HG03558 (cell line): ENCODE results near the gene EIF4E3.

Source experiments
- ATAC-seq: cut with Tn5 transposase; IDR thresholded peaks from one replicate; pipeline ENCODE4 v1.9.1; 2021; ENCODE audit warnings: moderate number of reproducible peaks; ENCODE audit not compliant: unreplicated experiment; ENCODE audit errors: extremely low read depth

Gene EIF4E3

GRCh38 chr3:71692139-71692538 lies 33.1 kb downstream of the EIF4E3 start:
- ATAC-seq: no peak

GRCh38 chr3:71690341-71690841 lies 34.8 kb downstream of the EIF4E3 start:
- ATAC-seq: no peak

- no peak for ATAC-seq
Measured at GRCh38 chr3:71689291-71689690, 35.9 kb downstream of the EIF4E3 start.

DNA sequence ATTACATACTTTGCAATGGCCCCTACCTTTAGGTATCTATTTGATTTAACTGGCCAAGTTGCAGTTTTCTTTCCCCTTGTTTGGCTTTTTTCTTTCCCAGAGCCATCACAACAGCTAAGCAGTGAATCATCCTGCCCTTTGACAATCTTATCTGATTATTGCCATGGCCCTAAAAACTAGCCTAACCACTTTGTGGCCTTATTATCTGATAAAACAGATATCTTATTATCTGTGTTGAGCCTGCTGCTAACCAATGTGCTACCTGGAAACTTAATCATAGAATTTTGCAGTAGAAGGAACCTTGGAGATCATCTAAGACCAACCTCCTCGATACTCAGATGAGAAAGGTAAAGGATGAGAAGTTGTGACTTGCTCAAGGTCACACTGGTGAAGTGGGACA lies 37.1 kb downstream of the EIF4E3 start:
- ATAC-seq: no peak

- no peak for ATAC-seq
Measured at GRCh38 chr3:71685686-71686085, 39.5 kb downstream of the EIF4E3 start.

- no peak for ATAC-seq
Measured at GRCh38 chr3:71684757-71685386, 40.3 kb downstream of the EIF4E3 start.

DNA sequence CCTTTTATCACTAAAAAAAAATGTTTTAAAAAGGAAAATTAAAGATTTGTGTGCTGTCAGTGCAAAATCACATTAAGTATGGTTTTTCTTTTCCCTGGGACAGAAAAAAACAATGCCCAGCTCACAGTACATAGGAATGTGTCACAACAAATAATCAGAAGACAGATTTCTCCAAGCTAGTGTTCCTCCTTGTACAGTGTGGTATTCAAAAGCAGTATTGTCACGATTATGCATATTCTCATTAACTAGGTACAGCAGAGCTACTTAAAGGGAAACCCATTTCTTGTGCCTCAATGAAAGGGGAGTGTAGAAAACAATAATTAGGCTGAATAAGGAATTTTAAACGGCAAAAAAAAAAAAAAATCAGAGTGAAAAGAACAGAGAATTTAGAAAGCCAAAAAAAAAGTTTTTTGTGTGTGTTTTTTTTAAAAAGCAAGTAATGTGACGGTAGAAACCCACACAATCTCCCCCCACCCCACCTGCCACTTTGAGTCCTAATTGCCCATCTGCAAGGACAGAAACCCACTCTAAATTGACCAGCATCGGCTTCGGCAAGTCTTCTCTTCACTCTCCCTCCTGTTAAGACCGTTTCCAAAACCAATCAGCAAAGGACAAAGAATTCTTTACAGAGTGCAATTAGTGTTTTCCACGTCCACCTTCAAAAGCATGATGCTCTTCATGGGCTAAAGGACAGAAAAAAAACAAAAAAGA lies 41.0 kb downstream of the EIF4E3 start:
- ATAC-seq: no peak

DNA sequence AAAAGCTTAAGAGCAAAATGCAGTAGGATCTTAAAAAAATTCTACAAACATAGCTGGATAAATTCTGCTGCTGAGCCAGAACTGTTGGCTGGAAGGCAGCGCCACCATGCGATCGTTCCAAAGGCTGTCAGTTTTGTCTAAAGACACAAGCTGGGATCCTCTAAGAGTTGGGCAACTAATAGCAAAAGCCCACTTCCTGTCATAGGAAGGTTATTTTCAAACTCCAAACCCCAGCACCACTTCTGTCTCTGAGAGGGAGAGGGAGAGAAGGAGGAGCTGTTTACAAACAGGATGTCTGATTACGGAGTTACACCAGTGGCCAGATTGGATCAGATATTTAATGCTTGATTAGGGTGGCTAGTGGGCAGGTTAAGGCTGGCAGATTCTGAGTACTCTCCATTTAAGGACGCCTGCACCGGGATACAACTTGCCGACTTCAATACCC lies 44.0 kb downstream of the EIF4E3 start:
- no peak for ATAC-seq

GRCh38 chr3:71680603-71681002 lies 44.6 kb downstream of the EIF4E3 start:
- no peak for ATAC-seq

DNA sequence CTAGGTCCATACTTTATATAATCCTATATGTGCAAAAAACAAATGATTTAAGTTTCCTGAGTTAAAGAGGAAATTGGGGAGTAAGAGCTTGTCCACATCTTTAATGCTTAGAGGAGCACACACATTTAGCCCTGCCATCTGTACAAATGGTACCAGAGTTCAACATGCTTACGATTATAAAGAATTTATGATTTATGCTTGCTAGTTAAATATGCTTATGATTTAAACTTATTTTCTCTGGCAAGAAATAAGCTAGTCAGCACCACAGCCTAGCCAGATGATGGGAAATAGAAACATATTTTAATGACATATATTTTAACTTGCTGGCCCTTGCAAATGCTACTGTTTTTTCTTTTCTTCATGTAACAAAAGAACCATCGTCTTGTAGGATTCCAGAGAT lies 48.3 kb downstream of the EIF4E3 start:
- no peak for ATAC-seq

DNA sequence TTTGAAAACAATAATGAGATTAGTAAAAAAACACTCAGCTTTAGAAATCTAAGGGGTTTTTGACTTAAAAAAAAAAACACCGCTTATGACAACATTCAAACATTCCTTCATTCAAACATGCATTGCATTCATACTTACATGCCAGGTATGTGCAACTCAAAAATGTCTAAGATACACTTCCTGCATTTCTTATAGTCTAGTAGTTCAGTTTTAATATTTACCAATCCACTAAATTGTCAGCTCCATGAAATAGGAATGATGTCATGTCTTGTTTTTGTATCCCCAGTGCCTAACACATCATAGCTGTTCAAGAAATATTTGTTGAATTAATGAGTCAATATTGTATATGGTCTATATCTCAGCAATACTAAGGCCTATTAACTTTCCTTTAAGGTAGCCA lies 51.7 kb downstream of the EIF4E3 start:
- ATAC-seq: no peak

DNA sequence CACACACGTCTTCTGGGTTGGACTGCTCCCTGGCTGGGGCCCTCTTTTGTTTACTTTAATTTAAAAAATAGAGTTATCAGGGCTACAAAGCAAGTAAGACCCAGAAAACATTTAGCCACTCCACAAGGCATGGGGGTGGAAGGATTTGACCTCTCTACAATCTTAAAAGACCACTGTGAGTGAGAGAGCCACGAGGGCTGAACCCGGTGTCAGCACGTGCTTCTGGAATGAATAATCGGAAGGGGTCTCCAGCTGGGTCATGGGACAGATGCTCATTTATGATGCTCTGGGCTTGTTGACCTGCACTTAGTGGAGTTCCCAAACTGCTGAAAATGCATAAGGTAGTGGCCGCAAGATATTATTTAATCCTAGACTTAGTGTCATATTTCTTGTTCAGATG lies 52.4 kb downstream of the EIF4E3 start:
- ATAC-seq: no peak

GRCh38 chr3:71672340-71672739 lies 52.9 kb downstream of the EIF4E3 start:
- no peak for ATAC-seq

DNA sequence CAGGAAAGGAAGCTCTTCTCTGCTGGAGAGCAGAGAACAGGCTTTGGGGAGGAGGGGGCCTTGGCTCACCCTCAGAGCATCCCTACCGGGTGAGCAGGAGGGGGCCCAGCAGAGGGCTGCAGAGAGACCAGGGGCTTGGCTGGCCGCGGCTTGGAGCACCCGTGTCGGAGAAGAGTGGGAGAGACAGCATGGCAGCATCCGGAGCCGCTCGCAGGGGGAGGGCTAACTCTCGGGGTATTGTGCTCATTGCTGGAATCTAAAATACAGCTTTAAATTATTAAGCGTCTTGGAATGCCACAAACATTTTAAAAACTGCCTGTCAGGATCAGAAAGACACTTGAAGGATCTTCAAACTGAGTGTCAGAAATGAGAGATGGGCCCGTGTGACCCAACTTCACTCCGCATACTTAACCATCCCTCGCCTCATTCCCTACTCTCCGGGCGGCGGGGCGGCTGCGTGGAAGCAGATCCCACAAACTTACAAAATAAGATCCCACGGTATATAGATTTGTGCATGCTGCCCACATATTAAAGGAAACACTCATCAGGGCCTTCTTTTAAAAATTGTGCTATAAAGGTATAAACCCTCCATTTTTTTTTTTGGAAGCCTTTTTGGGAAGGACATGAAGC lies 53.9 kb downstream of the EIF4E3 start:
- ATAC-seq: no peak

GRCh38 chr3:71662568-71662967 lies 62.6 kb downstream of the EIF4E3 start:
- no peak for ATAC-seq

- ATAC-seq: no peak
Measured at GRCh38 chr3:71662056-71662455, 63.1 kb downstream of the EIF4E3 start.

GRCh38 chr3:71659864-71660591 lies 65.2 kb downstream of the EIF4E3 start:
- ATAC-seq: no peak

DNA sequence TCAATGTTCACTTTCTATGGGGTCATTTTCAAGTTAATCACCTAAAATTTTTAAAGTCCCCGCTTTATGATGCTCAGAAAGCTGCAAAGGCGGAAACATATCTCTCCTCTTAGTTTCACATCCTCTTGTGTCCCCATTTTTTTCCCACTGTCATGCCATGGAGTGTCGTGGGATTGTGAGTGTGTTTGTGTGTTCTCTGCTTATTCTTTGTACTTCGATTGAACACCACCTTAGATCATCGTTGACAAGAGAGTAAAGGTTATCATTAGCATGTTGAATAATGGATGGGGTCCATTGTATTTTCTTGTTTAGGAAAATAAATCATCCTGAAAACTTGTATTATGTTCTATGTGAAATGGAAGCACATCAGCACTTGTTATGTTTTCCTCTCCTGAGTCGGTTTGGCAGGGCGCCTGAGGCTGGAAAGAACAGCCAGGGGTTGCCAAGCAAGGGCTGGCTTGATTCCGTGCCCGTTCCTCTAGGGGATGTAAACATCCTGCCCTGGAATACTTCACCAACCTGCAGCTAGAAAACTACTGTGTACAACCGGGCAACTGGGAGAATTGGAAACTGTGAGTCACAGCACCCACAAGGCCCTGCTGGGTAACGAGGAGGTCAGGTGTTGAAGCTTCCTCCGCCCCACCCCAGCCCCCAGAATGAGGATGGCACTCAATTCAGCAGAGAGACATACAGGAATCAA lies 67.2 kb downstream of the EIF4E3 start:
- no peak for ATAC-seq

DNA sequence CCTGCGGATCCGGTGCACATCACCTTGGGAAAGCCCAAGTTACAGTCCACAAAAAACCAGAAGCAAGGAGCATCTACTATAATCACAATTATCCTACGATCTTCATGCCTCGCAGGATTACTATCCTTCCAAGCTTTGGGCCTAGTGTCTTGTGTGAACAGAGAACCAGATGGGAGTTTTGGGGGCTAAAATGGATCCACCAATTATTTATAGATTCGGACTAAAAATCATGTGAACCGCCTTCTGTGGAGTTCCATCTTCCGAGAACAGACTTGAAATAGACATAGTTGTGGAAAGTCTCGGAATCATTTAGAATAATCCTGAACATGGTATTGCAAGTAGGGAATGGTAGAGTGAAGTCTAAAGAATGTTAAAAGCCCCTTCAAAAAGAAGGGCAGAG lies 70.1 kb downstream of the EIF4E3 start:
- ATAC-seq: no peak

DNA sequence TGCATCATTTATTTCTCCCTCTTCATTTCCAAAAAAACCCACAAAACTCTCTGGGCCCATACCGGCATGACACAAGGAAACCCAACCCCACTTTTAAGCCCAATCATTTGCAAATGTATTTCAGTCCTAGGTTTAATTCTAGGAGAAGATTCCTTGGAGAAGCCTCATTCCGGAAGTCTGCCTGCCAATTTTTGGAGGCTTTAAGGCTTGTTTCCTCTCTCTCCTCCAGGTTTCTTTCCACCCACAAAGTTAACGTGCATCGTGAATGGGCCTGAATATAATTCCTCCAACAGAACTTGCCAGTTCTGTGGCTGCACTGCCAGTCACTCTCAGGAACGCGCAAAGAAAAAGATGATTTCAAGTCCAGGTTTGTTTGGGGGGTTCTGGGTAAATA lies 71.8 kb downstream of the EIF4E3 start:
- ATAC-seq: no peak
